ENCODE measurements around the gene RNF220. TPM values are rescaled to one million over a fixed set of nuclear protein-coding genes. Genes with fewer than 3 reads are reported as not detected.

Gene RNF220
- total RNA-seq, 1 experiment from 2014 or later, result 128 TPM

- no peak overlapping the region for H3K27ac Mint-ChIP-seq
- peaks cover 33% of the 10 kb centered on the region for H3K4me1 Mint-ChIP-seq
- H3K36me3 Mint-ChIP-seq, result no peaks in the 10 kb centered on the region
- no peak overlapping the region for H3K4me3 Mint-ChIP-seq
- ATAC-seq, result no peak
- POLR2A ChIA-PET, result no interaction called here
- no peak for DNase-seq (ENCODE audit: low spot score)
- H3K9me3 Mint-ChIP-seq, result no peaks in the 10 kb centered on the region
- peaks cover 2% of the 10 kb centered on the region; the same call in 1 of the 2 replicates for H3K27me3 Mint-ChIP-seq (ENCODE audit: low read depth)
- CTCF ChIA-PET, result interaction anchor here (0.7 to 4.9 kb wide), 3 partner anchors 17 to 294 kb away, joined by 3 to 28 read pairs (median 8); no protein-coding TSS in a partner anchor
- TF ChIP-seq GTF2I (CRISPR knock-in tag; conservative IDR thresholded peaks at IDR 0.05) (no peak), RELA (CRISPR knock-in tag; IDR thresholded peaks at IDR 0.05; ENCODE audit: borderline replicate concordance) (no peak), ZNF121 (CRISPR knock-in tag; IDR thresholded peaks at IDR 0.05) (no peak), TCF7 (CRISPR knock-in tag; IDR thresholded peaks at IDR 0.05; ENCODE audit: low read depth) (no peak), ZNF281 (CRISPR knock-in tag; IDR thresholded peaks at IDR 0.05) (no peak), ZNF671 (CRISPR knock-in tag; IDR thresholded peaks at IDR 0.05) (no peak), ZBTB21 (CRISPR knock-in tag; IDR thresholded peaks at IDR 0.05; ENCODE audit: borderline replicate concordance) (no peak), CTCF (IDR thresholded peaks at IDR 0.05) (no peak), AFF4 (CRISPR knock-in tag; IDR thresholded peaks at IDR 0.05; ENCODE audit: borderline replicate concordance) (no peak), ATF6 (CRISPR knock-in tag; IDR thresholded peaks at IDR 0.05) (no peak), ZNF532 (CRISPR knock-in tag; IDR thresholded peaks at IDR 0.05; ENCODE audit: borderline replicate concordance) (no peak), FOXP1 (CRISPR knock-in tag; IDR thresholded peaks at IDR 0.05; ENCODE audit: borderline replicate concordance) (no peak), ZNF512 (CRISPR knock-in tag; IDR thresholded peaks at IDR 0.05; ENCODE audit: borderline replicate concordance) (no peak), CREM (CRISPR knock-in tag; IDR thresholded peaks at IDR 0.05) (no peak), ZNF396 (CRISPR knock-in tag; IDR thresholded peaks at IDR 0.05; ENCODE audit: borderline replicate concordance) (no peak), TP53 (CRISPR knock-in tag; IDR thresholded peaks at IDR 0.05) (no peak), NR3C1 (CRISPR knock-in tag; conservative IDR thresholded peaks at IDR 0.05; ENCODE audit: low read depth) (no peak), PREB (CRISPR knock-in tag; IDR thresholded peaks at IDR 0.05; ENCODE audit: borderline replicate concordance) (no peak)
Measured at GRCh38 chr1:44588551-44589210, 183.6 kb downstream of the RNF220 start.

Data from WTC11 (cell line).